ENCODE measurements around the gene IGF2R.

IGF2R gene

GRCh38 chr6:160048471-160048870 is 79.6 kb downstream of the IGF2R start:
- DNase-seq (ENCODE audit: low read depth): peak; percentile 28
- H3K4me3 ChIP-seq (ENCODE audit: control insufficient read depth, low read depth, low read length): no peak overlapping the region
- TF ChIP-seq CTCF (conservative IDR thresholded peaks at IDR 0.05; ENCODE audit: control insufficient read depth, insufficient read depth, low read depth, low read length): no peak

- DNase-seq (ENCODE audit: low read depth): no peak
- no peak for TF ChIP-seq CTCF (conservative IDR thresholded peaks at IDR 0.05; ENCODE audit: control insufficient read depth, insufficient read depth, low read depth, low read length)
- H3K4me3 ChIP-seq (ENCODE audit: control insufficient read depth, low read depth, low read length): no peak overlapping the region
Observed at GRCh38 chr6:160049346-160049745, 80.5 kb downstream of the IGF2R start.

GRCh38 chr6:160050022-160050421 is 81.1 kb downstream of the IGF2R start:
- TF ChIP-seq CTCF (conservative IDR thresholded peaks at IDR 0.05; ENCODE audit: control insufficient read depth, insufficient read depth, low read depth, low read length): no peak
- no peak for DNase-seq (ENCODE audit: low read depth)
- H3K4me3 ChIP-seq (ENCODE audit: control insufficient read depth, low read depth, low read length): no peak overlapping the region

- DNase-seq (ENCODE audit: low read depth): no peak
- TF ChIP-seq CTCF (conservative IDR thresholded peaks at IDR 0.05; ENCODE audit: control insufficient read depth, insufficient read depth, low read depth, low read length): no peak
- no peak overlapping the region for H3K4me3 ChIP-seq (ENCODE audit: control insufficient read depth, low read depth, low read length)
Observed at GRCh38 chr6:160051390-160051789, 82.5 kb downstream of the IGF2R start.

- H3K4me3 ChIP-seq (ENCODE audit: control insufficient read depth, low read depth, low read length): no peak overlapping the region
- no peak for DNase-seq (ENCODE audit: low read depth)
- TF ChIP-seq CTCF (conservative IDR thresholded peaks at IDR 0.05; ENCODE audit: control insufficient read depth, insufficient read depth, low read depth, low read length): no peak
Observed at GRCh38 chr6:160054271-160054670, 85.4 kb downstream of the IGF2R start.

- no peak overlapping the region for H3K4me3 ChIP-seq (ENCODE audit: control insufficient read depth, low read depth, low read length)
- no peak for TF ChIP-seq CTCF (conservative IDR thresholded peaks at IDR 0.05; ENCODE audit: control insufficient read depth, insufficient read depth, low read depth, low read length)
- DNase-seq (ENCODE audit: low read depth): no peak
Observed at GRCh38 chr6:160054913-160055312, 86.0 kb downstream of the IGF2R start.

- TF ChIP-seq CTCF (conservative IDR thresholded peaks at IDR 0.05; ENCODE audit: control insufficient read depth, insufficient read depth, low read depth, low read length): no peak
- H3K4me3 ChIP-seq (ENCODE audit: control insufficient read depth, low read depth, low read length): no peak overlapping the region
- no peak for DNase-seq (ENCODE audit: low read depth)
Observed at GRCh38 chr6:160055378-160055777, 86.5 kb downstream of the IGF2R start.
